H7 (cell line): Measurements from ENCODE around the gene METTL16. TPM values are rescaled to one million over a fixed set of nuclear protein-coding genes. Genes with fewer than 3 reads are reported as not detected.

Experiments used
- DNase-seq: peaks from one replicate; pipeline ENCODE4 v3.0.0; 2012
- H3K27me3 ChIP-seq: 2 replicates; pipeline ENCODE4 v1.6.0; 2011; ENCODE audit warnings: mild to moderate bottlenecking, low read length; ENCODE audit not compliant: control insufficient read depth, insufficient read depth
- H3K36me3 ChIP-seq: replicated peaks from 2 replicates; pipeline ENCODE4 v1.5.1; 2011; ENCODE audit warnings: low read length; ENCODE audit not compliant: control insufficient read depth, insufficient read depth
- H3K4me3 ChIP-seq: 2 replicates; pipeline ENCODE4 v1.5.1; 2011; ENCODE audit warnings: low read depth, mild to moderate bottlenecking, control low read depth, low read length, moderate library complexity; ENCODE audit not compliant: insufficient read depth
- total RNA-seq: library from RNA; depleted of rRNA; stranded (reverse); fragments of >200 nt; shearing (Covaris generic); gene quantifications from 2 replicates; pipeline ENCODE4 v1.2.3, GENCODE V29; 2014

METTL16 gene
- total RNA-seq, 1 experiment from 2014 or later: 21.3 TPM

GRCh38 chr17:2394775-2395201, 116.9 kb downstream of the METTL16 start:
- no peaks in the 10 kb centered on the region for H3K36me3 ChIP-seq
- DNase-seq: no peak

DNA sequence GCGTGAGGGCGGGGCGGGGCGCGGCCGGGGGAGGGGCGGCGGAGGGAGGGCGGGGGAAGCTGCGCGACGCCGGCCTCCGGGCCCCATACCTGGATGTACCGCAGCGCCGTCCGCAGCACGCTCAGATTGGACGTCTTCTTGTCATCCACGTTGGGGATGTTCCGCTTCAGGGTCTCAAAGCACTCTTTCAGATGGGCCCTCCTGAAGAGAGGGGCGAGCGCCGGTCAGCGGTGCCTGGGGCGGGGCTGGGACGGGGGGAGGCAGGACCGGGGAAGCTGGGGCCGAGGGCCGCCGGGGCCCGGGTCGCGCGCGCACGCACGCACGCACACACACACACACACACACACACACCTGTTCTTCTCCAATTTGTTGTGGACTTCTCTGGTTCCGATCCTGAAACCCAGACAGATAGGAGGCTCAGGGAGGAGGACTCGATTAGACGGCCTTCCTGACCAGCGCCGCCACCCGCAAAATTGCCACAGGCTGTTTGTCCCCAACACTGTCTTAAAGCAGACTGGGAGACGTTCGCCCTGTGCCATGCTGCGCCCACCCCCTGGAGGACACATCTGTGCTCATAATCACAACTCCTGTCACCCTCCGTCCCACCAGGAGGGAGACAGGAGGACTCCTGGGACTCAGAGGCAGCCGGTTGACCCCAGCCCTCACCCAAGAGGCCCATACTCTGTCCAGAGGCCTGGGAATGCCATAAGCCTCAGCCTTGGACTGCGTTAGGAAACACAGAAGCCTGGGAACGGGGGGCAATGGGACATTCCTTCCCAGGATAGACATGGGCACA, 117.5 kb downstream of the METTL16 start:
- Histone ChIP-seq H3K27me3 (no peaks in the 10 kb centered on the region), H3K36me3 (no peaks in the 10 kb centered on the region), H3K4me3 (peak overlapping the region; percentile 45)
- peak; percentile 55 for DNase-seq

More at GRCh38 chr17:2394775-2395201, 116.9 kb downstream of the METTL16 start:
- Histone ChIP-seq H3K4me3 (no peak overlapping the region), H3K27me3 (no peaks in the 10 kb centered on the region)

DNA sequence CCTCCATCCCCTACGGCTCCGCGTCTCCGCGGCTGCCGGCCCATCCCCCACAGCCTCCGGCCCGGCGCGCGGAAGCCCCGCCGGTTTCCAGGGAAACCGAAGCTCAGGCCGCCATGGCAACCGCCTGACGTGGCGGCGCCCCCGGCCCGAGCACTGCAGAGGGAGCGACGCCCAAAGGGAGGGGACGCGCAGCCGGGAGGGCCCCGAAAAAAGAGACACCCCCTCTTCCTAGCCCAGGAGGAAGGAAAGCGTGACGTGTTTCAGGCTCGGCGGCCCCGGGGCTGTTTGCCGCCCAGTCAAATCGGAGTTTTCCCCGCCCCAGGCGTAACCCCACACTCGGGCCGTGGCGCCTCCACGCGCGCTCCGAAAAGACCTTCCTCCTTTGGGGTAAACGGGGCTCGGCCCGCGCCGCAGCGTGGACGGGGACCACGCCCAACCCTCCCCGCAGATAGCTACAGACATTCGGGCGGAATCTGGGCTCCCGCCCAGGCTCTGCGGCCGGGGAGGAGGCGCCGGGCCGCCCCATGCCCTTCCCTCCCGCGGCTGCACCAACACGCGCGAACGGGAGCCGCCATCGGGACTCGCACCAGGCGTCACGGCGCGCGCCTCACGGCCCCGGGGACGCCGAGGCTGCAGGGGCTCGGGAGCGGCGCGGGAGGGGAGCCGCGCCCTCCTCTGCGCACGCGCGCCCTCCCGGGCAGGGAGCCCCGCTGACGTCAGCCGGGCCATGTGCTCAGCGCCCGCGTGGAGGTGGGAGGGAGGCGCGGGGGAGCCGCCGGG, 118.3 kb downstream of the METTL16 start:
- no peaks in the 10 kb centered on the region for H3K27me3 ChIP-seq
- no peaks in the 10 kb centered on the region for H3K36me3 ChIP-seq
- DNase-seq: peak; percentile 99
- peak overlapping the region; percentile 77 for H3K4me3 ChIP-seq

DNA sequence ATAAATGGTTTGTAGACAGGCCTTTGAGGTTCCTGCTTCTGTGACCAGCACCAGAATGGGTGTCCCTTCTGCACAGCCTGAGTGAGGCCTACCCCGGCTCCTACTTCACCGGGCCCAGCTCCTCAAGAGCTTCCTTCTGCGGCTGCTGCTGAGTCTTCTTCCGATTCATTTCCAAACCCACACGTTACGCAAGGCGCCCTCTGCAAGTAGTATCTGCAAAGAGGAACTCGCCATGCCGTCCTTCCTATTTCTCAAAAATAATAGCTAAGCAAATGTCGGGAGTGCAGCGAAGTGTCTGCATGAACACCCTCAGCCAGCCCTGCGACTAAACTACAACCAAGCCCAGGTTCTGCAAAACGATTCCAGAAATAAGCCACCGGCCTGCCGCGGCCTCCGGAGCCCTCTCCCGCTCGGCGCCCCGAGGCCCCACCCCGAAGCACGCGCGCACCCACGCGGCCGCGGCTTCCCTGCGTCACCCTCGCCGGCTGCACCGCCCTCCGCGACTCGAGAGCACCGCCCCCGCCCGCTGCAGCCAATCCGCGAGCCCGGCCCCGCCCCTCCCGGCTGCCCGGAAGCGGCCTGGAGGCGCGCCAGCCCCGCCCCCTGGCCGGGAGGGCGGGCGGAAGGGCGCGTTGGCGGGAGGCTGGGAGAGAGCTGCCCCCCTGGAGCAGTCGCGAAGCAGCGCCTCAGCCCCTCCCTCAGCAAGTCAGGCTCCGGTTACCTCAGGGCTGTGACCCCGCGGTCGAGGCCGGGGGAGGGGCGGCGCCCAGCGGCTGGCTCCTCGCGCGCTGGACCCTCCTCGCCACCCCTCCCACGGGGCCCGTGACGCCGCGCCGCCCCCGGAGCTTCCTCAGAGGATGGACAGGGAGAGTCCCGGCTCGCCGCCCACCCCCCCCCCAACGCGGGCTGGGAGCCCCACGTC, 119.2 kb downstream of the METTL16 start:
- Histone ChIP-seq H3K27me3 (no peaks in the 10 kb centered on the region), H3K4me3 (peak overlapping the region; percentile 77), H3K36me3 (no peaks in the 10 kb centered on the region; the same call in 1 of the 2 replicates)
- peak; percentile 99 for DNase-seq

DNA sequence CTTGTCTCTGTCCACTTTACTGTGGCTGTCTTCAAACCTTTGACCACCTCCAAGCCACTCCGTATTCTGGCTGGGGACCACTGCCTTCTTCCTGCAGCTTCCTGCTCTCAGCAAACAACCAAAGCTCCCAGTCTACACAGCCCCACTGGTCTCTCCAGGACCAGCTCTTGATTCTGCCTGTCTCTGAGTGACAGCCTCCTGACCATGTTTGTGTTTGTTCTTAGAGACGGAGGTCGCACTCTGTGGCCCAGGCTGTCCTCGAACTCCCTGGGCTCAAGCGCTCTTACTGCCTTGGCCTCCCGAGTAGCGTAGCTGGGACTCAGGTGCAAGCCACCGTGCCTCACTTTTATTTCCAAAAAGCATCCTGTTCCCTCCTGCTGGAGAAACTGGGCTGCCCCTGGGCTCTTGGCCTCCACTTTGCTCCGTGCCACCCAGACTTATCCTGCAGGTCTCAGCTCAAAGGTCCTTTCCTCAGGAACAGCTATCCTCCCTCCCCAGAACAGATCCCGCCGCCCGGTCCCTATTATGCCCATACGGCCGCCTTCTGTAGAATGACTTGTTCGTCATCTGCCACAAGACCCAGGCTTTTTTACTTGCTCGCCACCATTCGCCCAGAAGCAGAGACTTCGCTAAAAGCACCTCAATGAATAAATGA, 120.0 kb downstream of the METTL16 start:
- no peak for DNase-seq
- no peaks in the 10 kb centered on the region for H3K27me3 ChIP-seq
- peak overlapping the region; percentile 63 for H3K4me3 ChIP-seq
- no peaks in the 10 kb centered on the region; the same call in 1 of the 2 replicates for H3K36me3 ChIP-seq

GRCh38 chr17:2390199-2390836, 121.4 kb downstream of the METTL16 start:
- Histone ChIP-seq H3K4me3 (no peak overlapping the region), H3K27me3 (no peaks in the 10 kb centered on the region), H3K36me3 (no peaks in the 10 kb centered on the region; the same call in 1 of the 2 replicates)
- DNase-seq: no peak

GRCh38 chr17:2388683-2389055, 123.0 kb downstream of the METTL16 start:
- Histone ChIP-seq H3K36me3 (no peaks in the 10 kb centered on the region; the same call in 1 of the 2 replicates), H3K4me3 (no peak overlapping the region), H3K27me3 (no peaks in the 10 kb centered on the region)
- DNase-seq: no peak

DNA sequence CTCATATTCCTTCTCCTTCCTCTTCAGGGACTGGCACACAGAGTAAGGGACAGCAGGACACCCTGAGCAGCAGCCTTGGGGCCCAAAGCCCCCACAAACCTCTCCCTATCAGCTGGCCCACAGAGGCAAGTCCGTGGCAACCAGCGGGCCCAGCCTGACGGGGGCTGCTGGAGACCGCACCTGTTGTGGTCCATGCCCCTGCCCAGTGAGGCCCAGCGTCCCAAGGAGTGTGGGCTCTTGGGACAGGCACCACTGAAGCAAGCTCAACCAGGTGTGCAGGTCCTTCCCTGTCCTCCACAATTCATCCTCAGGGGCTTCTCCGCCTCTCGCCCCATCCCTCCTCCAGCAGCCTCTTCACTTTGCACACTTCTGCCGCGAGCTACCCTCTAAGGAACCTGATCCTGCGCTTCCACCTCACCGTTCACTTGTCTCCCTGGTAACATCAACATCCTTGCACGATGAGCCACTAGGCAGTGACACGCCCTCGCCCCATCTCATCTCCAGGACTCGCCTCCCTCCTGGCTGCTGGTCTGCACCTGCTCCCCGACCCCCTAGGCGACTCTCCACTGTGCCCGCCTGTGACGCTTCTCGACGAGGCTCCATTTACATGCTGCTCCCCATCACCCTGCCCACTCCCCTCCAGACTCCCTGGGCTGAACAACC, 123.5 kb downstream of the METTL16 start:
- no peaks in the 10 kb centered on the region; the same call in 1 of the 2 replicates for H3K36me3 ChIP-seq
- H3K4me3 ChIP-seq: no peak overlapping the region
- DNase-seq: no peak
- no peaks in the 10 kb centered on the region for H3K27me3 ChIP-seq

DNA sequence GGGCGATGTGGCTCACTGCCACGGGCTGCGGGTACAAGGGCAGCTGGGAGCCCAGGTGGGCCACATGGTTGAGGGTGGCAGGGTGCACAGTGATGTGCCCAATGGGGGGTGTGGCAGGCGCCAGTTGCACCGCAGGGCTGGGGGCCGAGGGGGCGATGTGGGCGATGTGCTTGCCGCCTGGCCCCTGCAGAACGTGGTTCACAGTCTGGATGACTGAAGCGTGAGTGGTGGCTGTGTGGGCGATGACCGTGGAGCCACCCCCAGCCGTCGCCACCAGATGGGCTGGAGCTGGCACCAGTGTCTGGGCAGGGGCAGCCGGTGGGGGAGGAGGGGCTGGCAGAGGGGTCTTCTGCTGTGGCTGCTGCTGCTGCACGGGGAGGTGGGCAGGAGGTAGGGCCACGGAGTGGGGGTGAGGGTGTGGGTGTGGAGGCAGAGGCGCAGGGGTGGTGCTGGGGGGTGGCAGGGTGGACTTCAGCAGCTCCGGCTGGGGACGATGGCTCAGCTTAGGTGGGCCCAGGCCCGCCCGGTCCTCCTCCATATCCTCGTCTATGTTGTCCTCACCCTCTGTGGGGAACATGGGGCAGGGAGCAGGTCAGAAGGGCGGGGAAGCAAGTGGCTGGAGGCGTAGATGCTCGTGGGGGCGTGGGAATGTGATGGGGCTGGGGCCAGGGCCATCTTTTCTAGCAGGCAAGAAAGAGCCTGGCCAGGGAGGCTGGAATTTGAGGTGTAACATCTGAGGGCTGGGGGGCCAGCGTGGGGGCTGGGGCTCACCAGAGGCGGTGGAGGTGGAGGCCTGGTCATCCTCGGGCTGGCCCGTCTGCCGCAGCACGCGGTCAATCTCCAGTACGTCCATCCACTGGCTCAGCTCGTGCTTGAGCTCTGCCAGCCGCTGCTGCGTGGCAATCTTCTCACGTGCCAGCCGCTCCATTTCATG, 124.3 kb downstream of the METTL16 start:
- Histone ChIP-seq H3K36me3 (no peaks in the 10 kb centered on the region; the same call in 1 of the 2 replicates), H3K27me3 (no peaks in the 10 kb centered on the region), H3K4me3 (no peak overlapping the region)
- DNase-seq: no peak

DNA sequence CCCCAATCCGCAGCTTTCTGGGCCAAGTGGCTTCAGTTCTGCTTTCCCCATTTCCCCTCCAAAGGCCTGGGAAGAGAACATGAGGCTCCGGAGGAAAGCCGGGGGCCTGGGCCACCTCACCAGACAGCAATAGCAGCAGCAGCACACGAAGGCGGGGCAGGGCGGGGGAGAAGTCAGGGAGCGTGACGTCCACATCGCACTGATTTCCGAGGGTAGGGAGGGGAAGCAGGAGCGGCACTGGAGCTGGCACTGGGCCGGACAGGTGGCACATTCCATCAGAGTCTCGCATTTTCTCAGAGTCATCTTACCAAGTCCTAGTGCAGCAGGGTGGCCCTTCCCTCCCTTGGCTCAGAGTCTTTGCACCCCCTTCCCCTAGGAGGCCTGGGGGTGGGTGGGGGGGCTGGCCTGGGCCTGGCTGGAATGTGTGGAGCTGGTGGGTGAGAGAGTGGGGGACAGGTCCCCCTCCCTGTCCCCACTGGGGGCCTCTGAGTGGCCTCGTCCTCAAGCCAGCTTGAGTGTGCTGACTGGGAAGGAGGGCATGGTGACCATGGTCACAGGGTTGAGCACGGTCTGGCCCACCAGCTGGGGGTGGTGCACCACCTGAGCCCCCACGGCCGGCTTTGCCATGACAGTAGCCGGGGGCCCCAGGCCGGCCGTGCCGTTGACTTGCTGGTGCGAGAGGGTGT, 125.1 kb downstream of the METTL16 start:
- H3K27me3 ChIP-seq: no peaks in the 10 kb centered on the region
- no peak for DNase-seq
- H3K4me3 ChIP-seq: no peak overlapping the region
- no peaks in the 10 kb centered on the region; the same call in 1 of the 2 replicates for H3K36me3 ChIP-seq

GRCh38 chr17:2385240-2386210, 126.2 kb downstream of the METTL16 start:
- no peaks in the 10 kb centered on the region for H3K27me3 ChIP-seq
- no peak for DNase-seq
- H3K4me3 ChIP-seq: no peak overlapping the region

More at GRCh38 chr17:2385240-2386210, 126.2 kb downstream of the METTL16 start:
- H3K36me3 ChIP-seq: no peaks in the 10 kb centered on the region; the same call in 1 of the 2 replicates
